LoVo (cell line): Measurements from ENCODE around the gene PPFIA1.
A peak's percentile ranks its signal among the peaks of the same experiment; 100 is the strongest.
"Not testable (repeated sequence)": the region's sequence is repeated elsewhere in the genome, so short reads cannot be mapped to it uniquely, and the experiment has no call there.

ENCODE experiments used
- DNase-seq: peaks from one replicate; pipeline ENCODE4 v3.0.0-alpha.2; 2016; ENCODE audit warnings: low spot score

PPFIA1 gene

GRCh38 chr11:70394211-70394950 is 123.9 kb downstream of the PPFIA1 start:
- DNase-seq, result no peak

GRCh38 chr11:70397336-70397982 is 127.0 kb downstream of the PPFIA1 start:
- DNase-seq, result no peak

- DNase-seq, result peak; percentile 91
Observed at GRCh38 chr11:70397983-70398833, 127.7 kb downstream of the PPFIA1 start, which contains the start of gene CTTN. CTTN (plus strand) TSS chr11:70398529; CDS start chr11:70407298, 8,769 bp downstream.

DNA sequence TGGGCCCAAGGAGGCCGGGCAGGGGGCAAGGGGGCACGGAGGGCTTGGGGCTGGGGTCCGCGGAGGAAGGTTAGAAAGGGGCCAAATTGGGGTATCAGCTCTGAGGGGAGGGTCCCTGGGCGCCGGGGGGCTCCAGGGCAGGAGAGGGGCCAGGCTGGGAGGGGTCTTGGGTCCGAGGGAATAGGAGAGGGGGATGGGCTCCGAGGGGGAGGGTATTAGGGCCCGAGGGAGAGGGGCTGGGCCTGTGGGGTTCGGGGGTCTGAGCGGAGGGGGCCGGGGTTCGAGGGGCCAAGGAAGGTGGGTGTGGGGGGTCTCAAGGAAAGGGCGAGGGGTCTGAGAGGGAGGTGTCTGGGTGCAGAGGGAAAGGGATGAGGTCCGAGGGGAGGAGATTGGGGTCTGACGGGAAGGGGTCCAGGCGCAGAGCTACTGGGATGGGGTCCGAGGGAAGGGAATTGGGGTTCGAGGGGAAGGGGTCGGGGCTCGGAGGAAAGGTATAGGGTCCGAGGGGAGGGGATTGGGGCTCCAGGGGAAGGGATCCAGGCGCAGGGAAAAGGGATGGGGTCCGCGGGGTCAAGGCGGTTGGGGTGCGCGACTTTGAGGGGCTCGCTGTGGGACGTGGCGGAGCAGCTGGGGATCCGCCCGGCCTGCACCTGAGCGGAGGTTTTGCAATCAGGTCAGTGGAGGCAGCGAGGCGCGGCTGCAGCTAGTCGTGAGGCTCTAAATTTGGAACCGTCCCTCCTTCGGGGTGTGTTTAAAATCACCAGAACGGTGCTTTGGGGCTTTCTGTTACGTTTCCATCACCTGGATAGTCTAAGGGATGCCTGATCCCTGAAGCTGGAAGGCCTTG is 128.6 kb downstream of the PPFIA1 start:
- DNase-seq, result no peak

DNA sequence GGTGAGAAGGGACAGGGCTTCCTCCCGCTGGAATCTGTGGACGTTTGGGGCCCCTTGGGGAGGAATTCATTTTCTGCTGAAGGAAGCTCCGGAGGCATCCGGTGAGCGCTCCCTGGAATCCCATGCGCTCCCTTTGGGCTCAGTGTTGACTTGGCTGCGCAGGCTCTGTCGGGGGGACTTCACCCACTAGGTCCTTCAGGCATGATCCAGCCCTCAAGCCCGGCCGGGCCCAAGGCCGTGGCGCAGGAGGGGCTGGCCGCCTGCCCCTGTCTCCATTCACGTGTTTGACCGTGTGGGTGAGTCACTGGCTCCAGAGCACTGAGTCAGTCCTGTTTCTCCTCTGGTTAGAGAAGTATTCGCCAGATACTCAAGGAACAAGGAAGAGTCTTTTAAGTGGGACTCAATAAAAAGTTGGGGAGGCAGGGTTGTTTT is 129.2 kb downstream of the PPFIA1 start:
- DNase-seq, result peak; percentile 87

GRCh38 chr11:70400643-70401042 is 130.2 kb downstream of the PPFIA1 start:
- no peak for DNase-seq

- DNase-seq, result no peak
Observed at GRCh38 chr11:70402016-70402415, 131.5 kb downstream of the PPFIA1 start.

GRCh38 chr11:70402685-70403084 is 132.2 kb downstream of the PPFIA1 start:
- DNase-seq, result no peak

DNA sequence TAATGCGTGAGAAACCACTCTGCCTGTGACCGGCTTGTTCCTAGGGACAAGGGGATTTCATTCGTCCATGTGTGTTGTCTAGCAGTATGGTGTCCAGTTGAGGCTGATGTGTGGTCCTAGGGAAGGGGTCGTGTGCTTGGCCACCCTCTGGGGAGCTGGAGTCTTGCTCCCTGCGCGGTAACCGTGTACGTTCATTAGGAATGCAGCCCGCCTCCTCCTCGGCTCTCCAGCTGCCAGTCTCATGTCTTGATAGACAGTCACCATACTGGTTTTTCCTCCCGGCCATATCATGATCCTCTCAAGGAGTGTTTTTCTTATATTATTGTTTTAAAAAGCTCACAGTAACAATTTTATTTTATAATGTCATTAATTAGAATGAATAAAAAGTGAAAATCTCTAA is 133.8 kb downstream of the PPFIA1 start:
- DNase-seq, result no peak

- no peak for DNase-seq
Observed at GRCh38 chr11:70405679-70406395, 135.3 kb downstream of the PPFIA1 start.

- DNase-seq, result no peak
Observed at GRCh38 chr11:70407121-70407520, 136.6 kb downstream of the PPFIA1 start.

- DNase-seq, result no peak
Observed at GRCh38 chr11:70407814-70408213, 137.3 kb downstream of the PPFIA1 start.

GRCh38 chr11:70408326-70408725 is 137.8 kb downstream of the PPFIA1 start:
- not testable (repeated sequence) for DNase-seq

DNA sequence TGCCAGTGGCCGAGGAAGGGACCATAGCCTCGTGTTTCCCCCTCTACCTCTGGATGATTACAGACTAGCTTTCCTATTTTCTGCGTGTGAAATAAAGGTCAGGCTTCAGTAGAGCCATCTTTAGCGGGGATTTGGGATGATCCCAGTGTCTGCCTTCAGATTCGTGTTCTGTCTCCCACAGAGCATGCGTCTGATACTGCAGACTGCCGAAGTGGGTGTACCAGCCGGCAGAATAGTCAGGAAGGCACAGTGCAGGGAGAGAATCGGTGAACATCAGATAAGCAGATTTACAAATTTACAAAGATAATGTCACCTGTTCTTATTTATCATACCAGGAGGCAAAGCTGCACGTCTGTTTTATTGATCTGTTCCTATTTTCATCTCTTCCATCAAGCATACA is 138.9 kb downstream of the PPFIA1 start:
- DNase-seq, result no peak

GRCh38 chr11:70409871-70410270 is 139.4 kb downstream of the PPFIA1 start:
- no peak for DNase-seq

- no peak for DNase-seq
Observed at GRCh38 chr11:70410276-70411205, 140.1 kb downstream of the PPFIA1 start.

DNA sequence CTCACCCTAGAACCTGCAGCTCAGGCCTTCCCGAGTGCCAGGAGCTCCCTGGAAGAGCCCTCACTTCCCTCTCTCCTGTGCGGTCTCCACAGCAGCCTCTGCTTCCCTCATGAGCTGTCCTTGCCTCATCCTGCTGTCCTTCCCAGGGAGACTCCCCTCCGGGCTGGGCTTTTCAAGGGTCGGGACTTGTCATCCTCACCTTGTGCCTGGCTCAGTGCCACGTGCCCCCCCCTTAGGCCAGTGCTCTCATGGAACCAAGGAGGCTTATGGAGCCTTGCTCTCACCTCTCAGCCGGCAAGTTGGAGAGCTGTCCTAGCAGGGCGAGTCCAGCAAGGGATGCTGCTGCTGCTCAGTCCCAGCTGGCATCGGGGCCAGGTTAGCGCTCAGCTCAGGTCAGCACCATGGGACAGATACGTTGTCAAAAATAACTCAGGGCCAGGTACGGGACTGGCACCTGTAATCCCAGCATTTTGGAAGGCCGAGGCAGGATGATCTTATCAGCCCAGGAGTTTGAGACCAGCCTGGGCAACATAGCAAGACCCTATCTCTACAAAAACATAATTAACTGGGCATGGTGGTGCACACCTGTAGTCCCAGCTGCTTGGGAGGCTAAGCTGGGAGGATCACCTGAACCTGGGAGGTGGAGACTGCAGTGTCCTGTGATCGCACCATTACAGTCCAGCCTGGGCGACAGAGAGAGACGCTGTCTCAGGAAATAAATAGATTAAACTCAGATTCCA is 141.4 kb downstream of the PPFIA1 start:
- no peak for DNase-seq

DNA sequence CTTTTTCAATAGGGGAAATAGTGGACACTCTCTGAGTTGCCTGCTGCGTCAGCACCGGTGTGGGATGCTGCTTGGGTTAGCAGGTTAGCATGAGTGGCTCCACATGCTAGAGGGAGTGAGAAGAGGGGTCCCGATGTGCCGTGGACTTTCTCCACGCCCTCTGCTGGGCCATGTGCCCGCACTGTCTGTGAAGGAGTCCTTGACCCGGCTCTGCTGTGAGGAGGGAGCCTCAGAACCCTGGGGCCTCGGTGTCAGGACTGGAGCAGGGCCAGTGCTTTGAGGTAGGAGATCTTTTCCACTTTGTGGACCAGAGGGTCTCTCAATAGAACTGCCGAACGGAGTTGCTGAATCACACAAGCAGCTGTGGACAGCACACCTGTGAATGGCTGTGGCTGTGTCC is 142.7 kb downstream of the PPFIA1 start:
- DNase-seq, result no peak
